ENCODE results near the gene PRMT1.

The PRMT1 gene

GRCh38 chr19:49692147-49692506 lies 15.1 kb downstream of the PRMT1 start:
- no peaks in the 10 kb centered on the region for H3K9me3 Mint-ChIP-seq
- H3K4me1 Mint-ChIP-seq, result peaks cover 32% of the 10 kb centered on the region
- CTCF ChIA-PET, result interaction anchor here (0.8 kb wide), 1 partner anchor 11 kb away, joined by 3 read pairs; no protein-coding TSS in a partner anchor
- H3K4me3 Mint-ChIP-seq, result peak overlapping the region; percentile 3
- peaks cover 50% of the 10 kb centered on the region for H3K27me3 Mint-ChIP-seq
- peaks cover 16% of the 10 kb centered on the region for H3K36me3 Mint-ChIP-seq
- H3K27ac Mint-ChIP-seq, result no peak overlapping the region
- no peak for DNase-seq

- no peak overlapping the region for H3K4me3 Mint-ChIP-seq
- H3K27ac Mint-ChIP-seq, result no peak overlapping the region
- no peaks in the 10 kb centered on the region for H3K36me3 Mint-ChIP-seq
- H3K4me1 Mint-ChIP-seq, result peaks cover 10% of the 10 kb centered on the region
- CTCF ChIA-PET, result no interaction called here
- no peaks in the 10 kb centered on the region for H3K9me3 Mint-ChIP-seq
- H3K27me3 Mint-ChIP-seq, result peaks cover 45% of the 10 kb centered on the region
- no peak for DNase-seq
These were observed 19.0 kb downstream of the PRMT1 start for GRCh38 chr19:49696115-49696514.

DNA sequence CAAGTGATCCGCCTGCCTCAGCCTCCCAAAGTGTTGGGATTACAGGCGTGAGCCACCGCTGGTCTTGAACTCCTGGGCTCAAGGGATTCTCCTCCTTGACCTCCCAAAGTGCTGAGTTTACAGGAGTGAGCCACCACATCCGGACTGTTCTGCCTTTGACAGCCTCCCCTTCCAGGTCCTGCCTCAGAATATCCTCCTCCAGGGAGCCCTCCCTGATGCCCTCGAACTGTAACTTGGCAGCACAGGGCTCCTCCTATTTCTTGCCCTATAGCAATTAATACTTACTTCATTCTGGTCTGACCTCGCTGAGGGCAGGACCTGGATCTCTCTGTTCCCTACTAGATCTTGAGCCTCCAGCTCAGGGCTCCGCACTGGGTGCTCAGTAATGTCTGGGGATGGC lies 19.8 kb downstream of the PRMT1 start:
- Mint-ChIP-seq H3K27ac (no peak overlapping the region), H3K9me3 (no peaks in the 10 kb centered on the region), H3K4me1 (peaks cover 3% of the 10 kb centered on the region), H3K36me3 (no peaks in the 10 kb centered on the region), H3K27me3 (peaks cover 43% of the 10 kb centered on the region), H3K4me3 (no peak overlapping the region)
- DNase-seq, result no peak
- CTCF ChIA-PET, result no interaction called here

DNA sequence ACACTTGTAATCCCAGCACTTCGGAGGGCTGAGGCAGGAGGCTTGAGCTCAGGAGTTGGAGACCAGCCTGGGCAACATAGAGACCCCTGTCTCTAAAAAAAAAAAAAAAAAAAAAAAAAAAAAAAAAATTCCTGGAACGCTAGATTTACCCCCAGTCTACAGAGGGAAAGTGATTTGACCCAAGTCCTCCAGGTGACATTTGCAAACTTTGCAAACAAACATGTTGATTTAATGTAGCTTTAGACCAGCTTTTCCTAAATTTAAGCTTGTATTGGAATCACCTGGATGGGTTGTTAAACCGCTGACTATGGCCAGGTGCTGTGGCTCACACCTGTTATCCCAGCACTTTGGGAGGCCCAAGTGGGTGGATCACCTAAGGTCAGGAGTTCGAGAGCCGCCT lies 22.3 kb downstream of the PRMT1 start:
- DNase-seq, result no peak
- Mint-ChIP-seq H3K4me1 (no peaks in the 10 kb centered on the region), H3K4me3 (no peak overlapping the region), H3K9me3 (no peaks in the 10 kb centered on the region), H3K27me3 (peaks cover 36% of the 10 kb centered on the region), H3K27ac (no peak overlapping the region), H3K36me3 (no peaks in the 10 kb centered on the region)
- CTCF ChIA-PET, result no interaction called here

DNA sequence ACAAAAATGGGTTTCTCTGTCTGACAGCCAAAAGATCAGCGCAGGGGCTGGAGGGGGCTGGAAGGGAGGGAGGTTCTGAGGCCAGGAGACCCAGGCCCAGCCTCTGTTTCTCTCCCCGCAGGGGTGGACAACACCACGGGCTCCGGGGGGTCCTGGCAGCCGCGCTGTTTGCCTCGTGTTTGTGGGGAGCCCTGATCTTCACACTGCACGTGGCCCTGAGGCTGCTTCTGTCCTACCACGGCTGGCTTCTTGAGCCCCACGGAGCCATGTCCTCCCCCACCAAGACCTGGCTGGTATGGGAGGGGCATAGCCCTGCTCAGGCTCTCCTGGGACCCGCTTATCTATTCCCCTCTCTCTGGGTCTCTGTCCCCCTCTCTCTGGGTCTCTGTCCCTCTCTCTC lies 23.5 kb downstream of the PRMT1 start:
- H3K27me3 Mint-ChIP-seq, result peaks cover 34% of the 10 kb centered on the region
- H3K9me3 Mint-ChIP-seq, result no peaks in the 10 kb centered on the region
- CTCF ChIA-PET, result no interaction called here
- no peak for DNase-seq
- no peaks in the 10 kb centered on the region for H3K36me3 Mint-ChIP-seq
- H3K4me3 Mint-ChIP-seq, result no peak overlapping the region
- H3K27ac Mint-ChIP-seq, result no peak overlapping the region
- no peaks in the 10 kb centered on the region for H3K4me1 Mint-ChIP-seq

DNA sequence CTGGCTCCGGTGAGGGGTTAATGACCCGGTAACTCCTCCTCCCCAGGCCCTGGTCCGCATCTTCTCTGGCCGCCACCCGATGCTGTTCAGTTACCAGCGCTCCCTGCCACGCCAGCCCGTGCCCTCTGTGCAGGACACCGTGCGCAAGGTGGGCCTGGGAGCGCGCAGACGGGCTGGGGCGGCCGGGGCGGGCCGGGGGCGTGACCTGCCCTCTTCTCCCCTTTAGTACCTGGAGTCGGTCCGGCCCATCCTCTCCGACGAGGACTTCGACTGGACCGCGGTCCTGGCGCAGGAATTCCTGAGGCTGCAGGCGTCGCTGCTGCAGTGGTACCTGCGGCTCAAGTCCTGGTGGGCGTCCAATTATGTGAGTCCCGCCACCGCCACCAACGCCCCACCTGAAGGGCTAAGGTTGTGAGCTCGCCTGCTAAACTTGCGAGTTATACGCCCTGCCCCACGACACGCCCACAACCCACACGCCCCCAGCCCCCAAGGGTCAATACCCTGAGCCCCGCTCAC lies 24.3 kb downstream of the PRMT1 start:
- H3K27me3 Mint-ChIP-seq, result peaks cover 34% of the 10 kb centered on the region
- no peak overlapping the region for H3K4me3 Mint-ChIP-seq
- H3K27ac Mint-ChIP-seq, result no peak overlapping the region
- H3K4me1 Mint-ChIP-seq, result no peaks in the 10 kb centered on the region
- no peak for DNase-seq
- no peaks in the 10 kb centered on the region for H3K9me3 Mint-ChIP-seq
- CTCF ChIA-PET, result no interaction called here
- H3K36me3 Mint-ChIP-seq, result no peaks in the 10 kb centered on the region

GRCh38 chr19:49704888-49705642 lies 28.0 kb downstream of the PRMT1 start:
- Mint-ChIP-seq H3K4me3 (no peak overlapping the region), H3K27ac (no peak overlapping the region), H3K36me3 (no peaks in the 10 kb centered on the region), H3K4me1 (no peaks in the 10 kb centered on the region), H3K9me3 (no peaks in the 10 kb centered on the region), H3K27me3 (peaks cover 36% of the 10 kb centered on the region)
- CTCF ChIA-PET, result interaction anchor here (1.0 kb wide), 1 partner anchor 13 kb away, joined by 3 read pairs; no protein-coding TSS in a partner anchor
- DNase-seq, result no peak

DNA sequence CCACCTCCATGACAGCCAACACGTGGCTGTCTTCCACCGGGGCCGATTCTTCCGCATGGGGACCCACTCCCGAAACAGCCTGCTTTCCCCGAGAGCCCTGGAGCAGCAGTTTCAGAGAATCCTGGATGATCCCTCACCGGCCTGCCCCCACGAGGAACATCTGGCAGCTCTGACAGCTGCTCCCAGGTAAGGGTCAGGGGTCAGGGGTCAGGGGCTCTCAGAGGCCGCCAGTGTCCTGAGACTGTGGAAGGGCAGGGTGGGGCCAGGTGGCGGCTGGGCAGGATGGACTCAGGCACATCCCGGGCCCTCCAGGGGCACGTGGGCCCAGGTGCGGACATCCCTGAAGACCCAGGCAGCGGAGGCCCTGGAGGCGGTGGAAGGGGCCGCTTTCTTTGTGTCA lies 28.8 kb downstream of the PRMT1 start:
- no peaks in the 10 kb centered on the region for H3K9me3 Mint-ChIP-seq
- no peak overlapping the region for H3K27ac Mint-ChIP-seq
- H3K36me3 Mint-ChIP-seq, result no peaks in the 10 kb centered on the region
- no peaks in the 10 kb centered on the region for H3K4me1 Mint-ChIP-seq
- H3K27me3 Mint-ChIP-seq, result peaks cover 38% of the 10 kb centered on the region
- H3K4me3 Mint-ChIP-seq, result no peak overlapping the region
- CTCF ChIA-PET, result no interaction called here
- no peak for DNase-seq

- CTCF ChIA-PET, result no interaction called here
- no peak for DNase-seq
- no peak overlapping the region for H3K4me3 Mint-ChIP-seq
- peaks cover 16% of the 10 kb centered on the region for H3K27me3 Mint-ChIP-seq
- no peaks in the 10 kb centered on the region for H3K9me3 Mint-ChIP-seq
- no peaks in the 10 kb centered on the region for H3K4me1 Mint-ChIP-seq
- H3K27ac Mint-ChIP-seq, result no peak overlapping the region
- H3K36me3 Mint-ChIP-seq, result no peaks in the 10 kb centered on the region
These were observed 33.4 kb downstream of the PRMT1 start for GRCh38 chr19:49710372-49710951.

- CTCF ChIA-PET, result no interaction called here
- Mint-ChIP-seq H3K9me3 (peaks cover 1% of the 10 kb centered on the region), H3K27ac (no peak overlapping the region), H3K4me3 (no peak overlapping the region), H3K4me1 (peaks cover 8% of the 10 kb centered on the region), H3K27me3 (peaks cover 16% of the 10 kb centered on the region), H3K36me3 (no peaks in the 10 kb centered on the region)
- no peak for DNase-seq
These were observed 35.4 kb downstream of the PRMT1 start for GRCh38 chr19:49712397-49712859.

DNA sequence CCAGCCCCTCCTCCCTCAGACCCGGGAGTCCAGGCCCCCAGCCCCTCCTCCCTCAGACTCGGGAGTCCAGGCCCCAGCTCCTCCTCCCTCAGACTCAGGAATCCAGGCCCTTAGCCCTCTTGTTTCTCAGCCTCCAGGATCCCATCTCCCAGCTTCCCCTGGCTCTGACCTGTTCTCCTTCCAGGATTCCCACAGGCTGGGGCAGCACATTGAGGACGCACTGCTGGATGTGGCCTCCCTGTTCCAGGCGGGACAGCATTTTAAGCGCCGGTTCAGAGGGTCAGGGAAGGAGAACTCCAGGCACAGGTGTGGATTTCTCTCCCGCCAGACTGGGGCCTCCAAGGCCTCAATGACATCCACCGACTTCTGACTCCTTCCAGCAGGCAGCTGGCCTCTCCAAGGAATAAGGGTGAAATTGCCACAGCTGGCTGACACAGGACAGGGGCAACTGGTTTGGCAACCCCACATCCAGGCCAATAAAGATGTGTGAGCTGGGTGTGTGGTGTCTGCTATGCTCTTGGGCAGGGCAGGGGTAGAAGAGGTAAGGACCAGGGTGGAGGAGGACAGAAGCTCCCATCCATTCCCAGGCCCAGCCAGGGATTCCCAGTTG lies 36.3 kb downstream of the PRMT1 start:
- Mint-ChIP-seq H3K9me3 (peaks cover 3% of the 10 kb centered on the region), H3K4me3 (no peak overlapping the region), H3K27me3 (peaks cover 16% of the 10 kb centered on the region), H3K36me3 (peaks cover 3% of the 10 kb centered on the region), H3K4me1 (peaks cover 14% of the 10 kb centered on the region), H3K27ac (no peak overlapping the region)
- CTCF ChIA-PET, result interaction anchor here (1.0 kb wide), 1 partner anchor 24 kb away, joined by 3 read pairs; the partner anchor contains the start of gene ADM5
- no peak for DNase-seq

GRCh38 chr19:49716154-49716553 lies 39.1 kb downstream of the PRMT1 start:
- Mint-ChIP-seq H3K4me1 (peaks cover 23% of the 10 kb centered on the region), H3K9me3 (peaks cover 3% of the 10 kb centered on the region), H3K27me3 (no peaks in the 10 kb centered on the region), H3K36me3 (peaks cover 3% of the 10 kb centered on the region), H3K4me3 (no peak overlapping the region), H3K27ac (no peak overlapping the region)
- no peak for DNase-seq
- CTCF ChIA-PET, result interaction anchor here (0.6 to 2.4 kb wide), 5 partner anchors 21 to 96 kb away, joined by 3 to 8 read pairs (median 3); no protein-coding TSS in a partner anchor

GRCh38 chr19:49718511-49718910 lies 41.4 kb downstream of the PRMT1 start:
- H3K4me3 Mint-ChIP-seq, result peak overlapping the region; percentile 80
- CTCF ChIA-PET, result interaction anchor here (1.0 kb wide), 2 partner anchors 92 to 130 kb away, joined by 3 read pairs; no protein-coding TSS in a partner anchor

DNA sequence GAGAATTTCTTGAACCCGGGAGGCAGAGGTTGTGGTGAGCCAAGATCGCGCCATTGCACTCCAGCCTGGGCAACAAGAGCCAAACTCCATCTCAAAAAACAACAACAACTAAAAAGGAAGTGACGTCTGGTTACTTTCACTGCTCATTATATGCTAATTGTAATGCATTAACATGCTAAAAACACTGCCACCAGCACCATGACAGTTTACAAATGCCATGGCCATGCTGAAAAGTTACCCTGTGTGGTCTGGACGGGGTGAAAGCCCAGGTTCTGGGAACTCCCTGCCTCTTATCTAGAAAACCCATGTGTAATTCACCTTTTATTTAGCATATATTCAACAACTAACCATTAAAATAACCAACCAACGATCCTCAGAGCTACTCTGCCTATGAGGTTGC lies 41.9 kb downstream of the PRMT1 start:
- H3K27ac Mint-ChIP-seq, result peak overlapping the region; percentile 42
- H3K27me3 Mint-ChIP-seq, result no peaks in the 10 kb centered on the region
- CTCF ChIA-PET, result no interaction called here
- DNase-seq, result no peak
- peaks cover 3% of the 10 kb centered on the region for H3K9me3 Mint-ChIP-seq
- peaks cover 23% of the 10 kb centered on the region for H3K4me1 Mint-ChIP-seq
- peak overlapping the region; percentile 21 for H3K4me3 Mint-ChIP-seq
- peaks cover 3% of the 10 kb centered on the region for H3K36me3 Mint-ChIP-seq

More at GRCh38 chr19:49718511-49718910, 41.4 kb downstream of the PRMT1 start:
- DNase-seq, result no peak
- Mint-ChIP-seq H3K27ac (peak overlapping the region; percentile 92), H3K4me1 (peaks cover 23% of the 10 kb centered on the region), H3K9me3 (peaks cover 3% of the 10 kb centered on the region), H3K36me3 (peaks cover 3% of the 10 kb centered on the region), H3K27me3 (no peaks in the 10 kb centered on the region)

Data from activated naive CD4-positive, alpha-beta T cell treated with anti-CD3 and anti-CD28 coated beads, Interleukin-2, amount 10 ng/mL, durations not matched to agents 7 days and 5 days (primary cell).